AG04450 (cell line): ENCODE measurements around the gene PRDM5. TPM values are rescaled to one million over a fixed set of nuclear protein-coding genes. Genes with fewer than 3 reads are reported as not detected.

Experiments used
- CTCF ChIA-PET: fragments of 300-600, 350-600 bp; formaldehyde crosslinking; extraction: SDS; loops from one replicate; lab custom pipeline; 2022; ENCODE audit warnings: antibody characterized with exemption, inconsistent platforms; lab: Charles Lee
- POLR2A ChIA-PET: fragments of 350-600 bp; formaldehyde crosslinking; extraction: SDS; loops from one replicate; lab custom pipeline; 2021; ENCODE audit warnings: antibody characterized with exemption, inconsistent platforms; lab: Yijun Ruan, JAX
- DNase-seq: peaks from one replicate; pipeline ENCODE4 v3.0.0-alpha.2; 2011; ENCODE audit warnings: low read depth, low spot score
- H3K27ac ChIP-seq: one replicate; pipeline ENCODE4 v1.5.1; 2012; ENCODE audit warnings: low read depth, low read length, control low read depth
- H3K27me3 ChIP-seq: one replicate; pipeline ENCODE4 v1.6.0; 2012; ENCODE audit warnings: low read length; ENCODE audit not compliant: control insufficient read depth, insufficient read depth
- H3K4me3 ChIP-seq: 2 replicates; pipeline ENCODE4 v1.5.1; 2011; ENCODE audit warnings: mild to moderate bottlenecking, low read depth, low read length, control low read depth
- H3K9me3 ChIP-seq: 2 replicates; pipeline ENCODE4 v1.5.1; 2012; ENCODE audit warnings: low read length; ENCODE audit not compliant: control insufficient read depth, insufficient read depth
- CTCF ChIP-seq: IDR thresholded peaks from 2 replicates; pipeline ENCODE4 v1.5.1; 2011; ENCODE audit warnings: low read depth, low read length, control low read depth, inconsistent platforms
- polyA plus RNA-seq: library from polyadenylated mRNA; depleted of rRNA; stranded (reverse); fragments of >200 nt; gene quantifications from 2 replicates; pipeline ENCODE4 v1.2.3, GENCODE V29; 2011

Gene PRDM5
- polyA plus RNA-seq, 1 experiment: 12.3 TPM

- POLR2A ChIA-PET: no interaction called here
- CTCF ChIA-PET: no interaction called here
- no peak for TF ChIP-seq CTCF
- DNase-seq: no peak
- Histone ChIP-seq H3K4me3 (no peak overlapping the region), H3K9me3 (no peaks in the 10 kb centered on the region), H3K27ac (no peak overlapping the region), H3K27me3 (no peaks in the 10 kb centered on the region)
Observed at GRCh38 chr4:120916937-120917336, 5.6 kb downstream of the PRDM5 start.

GRCh38 chr4:120915336-120915735, 7.2 kb downstream of the PRDM5 start:
- Histone ChIP-seq H3K27ac (no peak overlapping the region), H3K4me3 (no peak overlapping the region), H3K27me3 (no peaks in the 10 kb centered on the region), H3K9me3 (no peaks in the 10 kb centered on the region)
- CTCF ChIA-PET: interaction anchor here (0.6 kb wide), 1 partner anchor 392 kb away, joined by 3 read pairs; no protein-coding TSS in a partner anchor
- POLR2A ChIA-PET: no interaction called here
- no peak for DNase-seq
- TF ChIP-seq CTCF: no peak

- no peak for TF ChIP-seq CTCF
- no peaks in the 10 kb centered on the region for H3K27me3 ChIP-seq
- H3K27ac ChIP-seq: no peak overlapping the region
- DNase-seq: no peak
- ChIA-PET CTCF (no interaction called here), POLR2A (no interaction called here)
- no peak overlapping the region for H3K4me3 ChIP-seq
- no peaks in the 10 kb centered on the region for H3K9me3 ChIP-seq
Observed at GRCh38 chr4:120903419-120903818, 19.1 kb downstream of the PRDM5 start.

GRCh38 chr4:120902925-120903324, 19.6 kb downstream of the PRDM5 start:
- Histone ChIP-seq H3K27me3 (no peaks in the 10 kb centered on the region), H3K27ac (no peak overlapping the region), H3K9me3 (no peaks in the 10 kb centered on the region), H3K4me3 (no peak overlapping the region)
- no peak for DNase-seq
- TF ChIP-seq CTCF: no peak
- ChIA-PET POLR2A (no interaction called here), CTCF (no interaction called here)

- no peaks in the 10 kb centered on the region for H3K9me3 ChIP-seq
- POLR2A ChIA-PET: no interaction called here
- H3K27ac ChIP-seq: no peak overlapping the region
- no peak for DNase-seq
- H3K4me3 ChIP-seq: no peak overlapping the region
- CTCF ChIA-PET: no interaction called here
- no peaks in the 10 kb centered on the region for H3K27me3 ChIP-seq
- no peak for TF ChIP-seq CTCF
Observed at GRCh38 chr4:120901731-120902130, 20.8 kb downstream of the PRDM5 start.
